BE2C (cell line): ENCODE data around the gene SPRY2. TPM values are rescaled to one million over a fixed set of nuclear protein-coding genes. Genes with fewer than 3 reads are reported as not detected.

ENCODE experiments used
- DNase-seq: peaks from one replicate; pipeline ENCODE4 v3.0.0-alpha.2; 2020
- H3K27me3 ChIP-seq: fragments of 250-450 bp; sonication (Bioruptor Pico); 2 replicates; pipeline ENCODE4 v1.5.1; 2020; ENCODE audit warnings: mild to moderate bottlenecking
- H3K36me3 ChIP-seq: fragments of 250-450 bp; sonication (Bioruptor Pico); 2 replicates; pipeline ENCODE4 v1.5.1; 2020; ENCODE audit warnings: mild to moderate bottlenecking
- H3K4me1 ChIP-seq: fragments of 250-450 bp; sonication (Bioruptor Pico); 2 replicates; pipeline ENCODE4 v1.5.1; 2020
- H3K4me3 ChIP-seq: 2 replicates; pipeline ENCODE4 v1.5.1; 2011; ENCODE audit warnings: low read depth, low read length
- H3K9me3 ChIP-seq: fragments of 250-450 bp; sonication (Bioruptor Pico); 2 replicates; pipeline ENCODE4 v1.5.1; 2020
- polyA plus RNA-seq: library from polyadenylated mRNA; unstranded; fragments of >200 nt; gene quantifications from one replicate; pipeline ENCODE4 v1.2.1, GENCODE V29; 2012; ENCODE audit warnings: low read depth, missing spikeins; ENCODE audit not compliant: insufficient read length, insufficient read depth
- TF ChIP-seq, protein P1 (sequence below): IDR thresholded peaks from 2 replicates; pipeline ENCODE4 v1.5.1; 2012; ENCODE audit warnings: mild to moderate bottlenecking, low read depth, low read length

The SPRY2 gene, protein sequence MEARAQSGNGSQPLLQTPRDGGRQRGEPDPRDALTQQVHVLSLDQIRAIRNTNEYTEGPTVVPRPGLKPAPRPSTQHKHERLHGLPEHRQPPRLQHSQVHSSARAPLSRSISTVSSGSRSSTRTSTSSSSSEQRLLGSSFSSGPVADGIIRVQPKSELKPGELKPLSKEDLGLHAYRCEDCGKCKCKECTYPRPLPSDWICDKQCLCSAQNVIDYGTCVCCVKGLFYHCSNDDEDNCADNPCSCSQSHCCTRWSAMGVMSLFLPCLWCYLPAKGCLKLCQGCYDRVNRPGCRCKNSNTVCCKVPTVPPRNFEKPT
- 146 TPM for polyA plus RNA-seq

DNA sequence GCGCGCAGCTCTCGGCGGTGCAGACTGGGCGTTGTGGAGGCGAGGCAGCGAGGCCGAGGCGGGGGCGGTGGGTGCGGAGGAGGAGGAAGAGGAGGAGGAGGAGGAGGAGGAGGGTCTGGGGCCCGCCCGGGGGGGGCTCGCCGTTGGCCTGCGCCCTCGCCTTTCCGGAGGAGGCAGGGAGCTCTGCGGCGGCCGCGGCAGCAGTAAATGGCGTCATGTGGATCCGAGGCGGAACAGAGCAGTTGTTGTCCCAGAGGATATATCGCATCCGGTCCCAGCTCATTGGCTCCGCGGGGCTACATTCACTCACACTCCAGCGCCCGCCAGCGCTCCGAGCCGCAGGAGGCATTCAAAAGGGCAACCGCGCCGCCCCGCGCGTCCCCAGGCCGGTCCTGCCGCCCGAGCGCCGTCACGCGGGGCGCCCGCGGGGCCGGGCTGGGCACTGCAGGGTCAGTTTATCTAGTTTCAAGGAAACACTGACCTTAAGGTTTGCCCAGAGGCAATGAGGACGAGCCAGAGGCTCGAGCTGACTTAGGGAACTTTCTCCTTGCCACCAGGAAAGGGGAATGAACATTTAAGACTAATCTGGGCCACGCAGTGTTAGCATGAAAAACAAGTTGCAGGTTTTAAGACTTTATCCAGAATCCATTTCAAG lies at the start of gene SPRY2:
TSS of gene SPRY2 (minus strand) at position 26 of the 655 bp plus-strand sequence. CDS start 3,421 bp downstream, outside the sequence.
- H3K4me3 ChIP-seq = peak within 1 kb of the TSS; percentile 100
- no peaks in the 10 kb centered on the region; the same call in 1 of the 2 replicates for H3K4me1 ChIP-seq
- peak; percentile 96 for DNase-seq
- H3K27me3 ChIP-seq = no peaks in the 10 kb centered on the region
- H3K9me3 ChIP-seq = no peaks in the 10 kb centered on the region
- peaks cover 18% of the 10 kb centered on the region for H3K36me3 ChIP-seq
- TF ChIP-seq, protein P1, sequence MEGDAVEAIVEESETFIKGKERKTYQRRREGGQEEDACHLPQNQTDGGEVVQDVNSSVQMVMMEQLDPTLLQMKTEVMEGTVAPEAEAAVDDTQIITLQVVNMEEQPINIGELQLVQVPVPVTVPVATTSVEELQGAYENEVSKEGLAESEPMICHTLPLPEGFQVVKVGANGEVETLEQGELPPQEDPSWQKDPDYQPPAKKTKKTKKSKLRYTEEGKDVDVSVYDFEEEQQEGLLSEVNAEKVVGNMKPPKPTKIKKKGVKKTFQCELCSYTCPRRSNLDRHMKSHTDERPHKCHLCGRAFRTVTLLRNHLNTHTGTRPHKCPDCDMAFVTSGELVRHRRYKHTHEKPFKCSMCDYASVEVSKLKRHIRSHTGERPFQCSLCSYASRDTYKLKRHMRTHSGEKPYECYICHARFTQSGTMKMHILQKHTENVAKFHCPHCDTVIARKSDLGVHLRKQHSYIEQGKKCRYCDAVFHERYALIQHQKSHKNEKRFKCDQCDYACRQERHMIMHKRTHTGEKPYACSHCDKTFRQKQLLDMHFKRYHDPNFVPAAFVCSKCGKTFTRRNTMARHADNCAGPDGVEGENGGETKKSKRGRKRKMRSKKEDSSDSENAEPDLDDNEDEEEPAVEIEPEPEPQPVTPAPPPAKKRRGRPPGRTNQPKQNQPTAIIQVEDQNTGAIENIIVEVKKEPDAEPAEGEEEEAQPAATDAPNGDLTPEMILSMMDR = no peak

DNA sequence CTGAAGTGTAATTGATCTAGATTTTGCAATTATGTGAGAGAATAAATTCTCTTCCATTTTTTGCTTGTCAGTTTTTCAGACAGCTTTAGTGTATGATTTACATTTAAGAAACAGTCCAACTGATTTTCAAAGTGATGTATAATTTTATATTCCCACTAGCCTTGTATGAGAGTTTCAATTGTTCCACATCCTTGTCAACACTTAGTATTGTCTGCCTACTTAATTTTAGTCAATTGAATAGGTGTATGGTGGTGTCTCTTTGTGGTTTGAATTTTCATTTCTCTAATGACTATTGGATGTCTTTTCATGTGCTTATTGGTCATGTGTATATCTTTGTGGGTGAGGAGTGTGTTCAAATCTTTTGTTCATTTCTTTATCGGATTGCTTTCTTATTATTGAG lies 49.4 kb upstream of the SPRY2 start:
- no peak for DNase-seq
- Histone ChIP-seq H3K36me3 (no peaks in the 10 kb centered on the region), H3K27me3 (no peaks in the 10 kb centered on the region), H3K9me3 (no peaks in the 10 kb centered on the region), H3K4me3 (no peak overlapping the region), H3K4me1 (no peaks in the 10 kb centered on the region)
- TF ChIP-seq, protein P1 = no peak

DNA sequence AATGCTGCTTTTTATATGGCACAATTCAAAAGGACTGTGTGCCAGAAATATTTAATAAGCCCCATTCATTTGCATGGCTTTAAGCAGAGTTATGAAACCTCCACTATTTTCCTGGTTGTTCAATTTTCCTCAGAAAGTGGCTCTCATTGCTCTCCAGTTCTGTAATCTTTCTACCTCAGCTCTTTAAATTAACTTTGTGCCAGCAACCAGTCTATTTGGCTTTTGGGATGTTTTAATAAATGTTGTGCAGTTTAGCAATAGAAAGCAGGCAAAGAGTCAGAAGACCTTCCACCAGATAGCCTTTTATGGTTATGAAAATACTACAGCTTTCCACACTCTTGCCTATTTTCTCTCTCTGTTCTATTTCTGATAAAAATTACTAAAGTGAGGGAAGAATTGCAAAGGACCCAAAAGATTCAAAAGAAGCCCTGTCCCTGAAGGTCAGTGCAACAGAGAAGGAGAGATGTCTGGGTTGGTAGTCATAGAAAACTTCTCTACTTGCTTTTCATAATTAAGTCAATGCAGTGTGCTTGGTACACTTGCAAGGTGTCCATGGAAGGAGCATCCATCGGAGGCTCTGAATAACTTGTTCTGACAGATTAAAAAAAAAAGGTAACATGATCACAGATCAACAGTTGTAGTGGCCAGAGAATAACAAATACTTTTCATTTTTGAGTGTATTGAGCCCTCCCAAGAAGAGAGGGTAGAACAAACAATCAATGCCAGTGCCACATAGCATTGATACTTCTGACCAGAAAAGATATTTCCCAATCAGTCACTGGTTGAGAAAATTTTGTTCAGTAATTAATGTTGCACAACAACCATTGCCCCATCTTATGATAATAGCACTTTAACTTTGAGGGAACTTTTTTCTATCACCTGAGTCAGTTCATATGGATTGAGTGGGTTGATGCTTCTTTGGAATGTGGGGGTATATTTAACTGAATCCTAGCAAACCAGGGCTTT lies 48.4 kb upstream of the SPRY2 start:
- Histone ChIP-seq H3K36me3 (no peaks in the 10 kb centered on the region), H3K4me1 (no peaks in the 10 kb centered on the region), H3K9me3 (no peaks in the 10 kb centered on the region), H3K27me3 (no peaks in the 10 kb centered on the region), H3K4me3 (no peak overlapping the region)
- no peak for DNase-seq
- TF ChIP-seq, protein P1 = no peak

DNA sequence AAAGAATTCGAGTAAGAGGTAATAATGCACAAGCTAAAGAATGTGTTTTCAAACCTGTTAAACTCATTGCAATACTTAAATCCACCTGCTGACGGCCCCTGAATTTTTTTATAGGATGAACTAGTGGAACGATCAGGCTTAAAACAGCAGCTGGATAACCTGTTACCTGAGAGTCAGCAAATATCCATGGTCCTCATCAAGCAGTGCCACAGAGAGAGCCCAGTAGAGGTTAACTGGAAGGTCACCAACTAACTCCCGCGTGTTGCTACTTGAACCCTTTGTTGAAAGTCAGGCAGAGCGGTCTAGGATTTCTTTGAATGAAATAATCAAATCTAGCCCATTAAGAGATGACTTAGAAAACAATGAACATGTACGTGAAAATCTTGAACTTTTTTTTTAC lies 47.6 kb upstream of the SPRY2 start:
- Histone ChIP-seq H3K4me3 (no peak overlapping the region), H3K9me3 (no peaks in the 10 kb centered on the region), H3K4me1 (no peaks in the 10 kb centered on the region), H3K36me3 (no peaks in the 10 kb centered on the region), H3K27me3 (no peaks in the 10 kb centered on the region)
- DNase-seq = no peak
- TF ChIP-seq, protein P1 = no peak

DNA sequence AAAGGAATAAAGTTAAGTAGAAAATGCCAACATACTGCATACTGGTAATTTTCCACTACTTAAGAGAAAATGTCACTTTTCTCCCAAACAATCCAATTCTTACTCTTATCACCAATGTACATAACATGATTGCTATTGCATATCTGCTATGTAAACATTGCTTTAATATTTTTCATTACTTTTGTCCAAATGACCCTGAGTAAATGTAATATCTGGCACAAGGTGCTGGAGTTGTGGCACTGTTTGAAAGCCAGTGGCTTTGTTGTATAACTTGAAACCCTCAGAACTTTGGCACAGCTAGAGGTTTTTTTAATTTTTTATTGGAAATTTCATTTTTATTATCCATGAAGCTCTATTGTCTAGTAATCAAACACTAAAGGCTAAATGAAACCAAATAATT lies 45.7 kb upstream of the SPRY2 start:
- no peaks in the 10 kb centered on the region for H3K27me3 ChIP-seq
- TF ChIP-seq, protein P1 = no peak
- H3K9me3 ChIP-seq = no peaks in the 10 kb centered on the region
- no peaks in the 10 kb centered on the region for H3K4me1 ChIP-seq
- no peak for DNase-seq
- no peak overlapping the region for H3K4me3 ChIP-seq
- no peaks in the 10 kb centered on the region for H3K36me3 ChIP-seq
